Right lobe of liver (tissue), 4 donors: Measurements from ENCODE around the gene BPIFB2.

Experiments
- CTCF ChIP-seq, 4 donors: fragments of 200-600 bp in 3 of 4; fragments of 450-650 bp in 1 of 4; IDR thresholded peaks; one replicate each; pipeline versions ENCODE4 v1.5.1 to v1.8.0; 2016 to 2022; ENCODE audit warnings: antibody characterized with exemption in 4 of 4, mild to moderate bottlenecking in 2 of 4
- POLR2A ChIP-seq: fragments of 450-650 bp; IDR thresholded peaks from one replicate; pipeline ENCODE4 v1.6.1; 2017; ENCODE audit warnings: antibody characterized with exemption, mild to moderate bottlenecking
- donor health status: DM: no; HTN: no; CAD: no.
- donor health status: DM: no; HTN: no; CAD: no.
- donor health status: DM: no; HTN: yes; CAD: no.

- no peak for TF ChIP-seq CTCF (IDR thresholded peaks at IDR 0.05)
- TF ChIP-seq POLR2A: no peak
Measured at GRCh38 chr20:33069673-33070072, 62.2 kb downstream of the BPIFB2 start.
